H9 (cell line): ENCODE results near the gene OR52K2. TPM values are rescaled to one million over a fixed set of nuclear protein-coding genes. Genes with fewer than 3 reads are reported as not detected.

Experiments
- DNase-seq: peaks from one replicate; pipeline ENCODE4 v3.0.0-alpha.2; 2017
- H2AFZ ChIP-seq: one replicate; pipeline ENCODE4 v1.6.1; 2013; ENCODE audit warnings: mild to moderate bottlenecking, low read length, control low read depth, moderate library complexity
- H2AK5ac ChIP-seq: 2 replicates; pipeline ENCODE4 v1.6.1; 2013; ENCODE audit warnings: low read length, control low read depth, mixed read lengths; ENCODE audit not compliant: insufficient read length
- H2BK120ac ChIP-seq: one replicate; pipeline ENCODE4 v1.6.1; 2013; ENCODE audit warnings: low read depth, mild to moderate bottlenecking, low read length, control low read depth, inconsistent platforms; ENCODE audit not compliant: poor library complexity, severe bottlenecking
- H2BK12ac ChIP-seq: 2 replicates; pipeline ENCODE4 v1.6.1; 2013; ENCODE audit warnings: low read length, control low read depth, mixed read lengths, low read depth; ENCODE audit not compliant: insufficient read length
- H2BK15ac ChIP-seq: 2 replicates; pipeline ENCODE4 v1.6.1; 2013; ENCODE audit warnings: low read depth, low read length, control low read depth
- H2BK20ac ChIP-seq: one replicate; pipeline ENCODE4 v1.6.1; 2013; ENCODE audit warnings: low read depth, mild to moderate bottlenecking, low read length, control low read depth, inconsistent platforms; ENCODE audit not compliant: poor library complexity, severe bottlenecking
- H2BK5ac ChIP-seq: 2 replicates; pipeline ENCODE4 v1.6.1; 2013; ENCODE audit warnings: low read length, control low read depth, mixed read lengths; ENCODE audit not compliant: insufficient read length
- H3K14ac ChIP-seq: 2 replicates; pipeline ENCODE4 v1.6.1; 2013; ENCODE audit warnings: low read length, control low read depth; ENCODE audit not compliant: insufficient read depth
- H3K18ac ChIP-seq: 2 replicates; pipeline ENCODE4 v1.6.1; 2013; ENCODE audit warnings: low read depth, mild to moderate bottlenecking, mixed read lengths, low read length, control low read depth; ENCODE audit not compliant: insufficient read length
- H3K23ac ChIP-seq: 2 replicates; pipeline ENCODE4 v1.6.1; 2013; ENCODE audit warnings: low read length, control low read depth, mixed read lengths, low read depth; ENCODE audit not compliant: insufficient read length
- H3K23me2 ChIP-seq: 2 replicates; pipeline ENCODE4 v1.6.1; 2013; ENCODE audit warnings: low read depth, mild to moderate bottlenecking, mixed read lengths, low read length, control low read depth; ENCODE audit not compliant: insufficient read length, poor library complexity, severe bottlenecking
- H3K27ac ChIP-seq: 2 replicates; pipeline ENCODE4 v1.5.1; 2013; ENCODE audit warnings: low read length, control low read depth, mixed read lengths, low read depth; ENCODE audit not compliant: insufficient read length
- H3K27me3 ChIP-seq: 2 replicates; pipeline ENCODE4 v1.6.1; 2013; ENCODE audit warnings: low read length, control low read depth, inconsistent platforms; ENCODE audit not compliant: insufficient read depth
- H3K4ac ChIP-seq: 2 replicates; pipeline ENCODE4 v1.6.1; 2013; ENCODE audit warnings: low read depth, mild to moderate bottlenecking, control low read depth, inconsistent platforms, low read length, moderate library complexity
- H3K4me1 ChIP-seq: 2 replicates; pipeline ENCODE4 v1.6.1; 2013; ENCODE audit warnings: low read length, control low read depth, inconsistent platforms; ENCODE audit not compliant: insufficient read depth
- H3K4me2 ChIP-seq: 2 replicates; pipeline ENCODE4 v1.6.1; 2013; ENCODE audit warnings: low read length, control low read depth, mixed read lengths; ENCODE audit not compliant: insufficient read length, insufficient read depth
- H3K56ac ChIP-seq: 2 replicates; pipeline ENCODE4 v1.6.1; 2013; ENCODE audit warnings: low read depth, mild to moderate bottlenecking, mixed read lengths, low read length, control low read depth; ENCODE audit not compliant: insufficient read length
- H3K79me1 ChIP-seq: 2 replicates; pipeline ENCODE4 v1.6.1; 2013; ENCODE audit warnings: low read depth, mild to moderate bottlenecking, moderate library complexity, low read length, control low read depth, inconsistent platforms; ENCODE audit not compliant: insufficient read depth, poor library complexity, severe bottlenecking
- H3K79me2 ChIP-seq: 2 replicates; pipeline ENCODE4 v1.6.1; 2013; ENCODE audit warnings: low read length, control low read depth, inconsistent platforms; ENCODE audit not compliant: insufficient read depth
- H3K9ac ChIP-seq: 2 replicates; pipeline ENCODE4 v1.6.1; 2013; ENCODE audit warnings: low read length, control low read depth, mixed read lengths; ENCODE audit not compliant: insufficient read length; ENCODE audit errors: extremely low read depth
- H3K9me3 ChIP-seq: one replicate; pipeline ENCODE4 v1.6.1; 2013; ENCODE audit warnings: low read depth, low read length, inconsistent platforms; ENCODE audit not compliant: control insufficient read depth
- H3T11ph ChIP-seq: one replicate; pipeline ENCODE4 v1.6.1; 2013; ENCODE audit warnings: mild to moderate bottlenecking, low read length, control low read depth, inconsistent platforms
- H4K20me1 ChIP-seq: one replicate; pipeline ENCODE4 v1.6.1; 2013; ENCODE audit not compliant: control insufficient read depth, insufficient read length, insufficient read depth
- H4K5ac ChIP-seq: 2 replicates; pipeline ENCODE4 v1.6.1; 2013; ENCODE audit warnings: low read depth, mild to moderate bottlenecking, mixed read lengths, low read length, control low read depth; ENCODE audit not compliant: insufficient read length
- H4K8ac ChIP-seq: replicated peaks from 2 replicates; pipeline ENCODE4 v1.6.1; 2013; ENCODE audit warnings: low read length, control low read depth, mixed read lengths, low read depth; ENCODE audit not compliant: insufficient read length
- H4K91ac ChIP-seq: 2 replicates; pipeline ENCODE4 v1.6.1; 2013; ENCODE audit warnings: low read depth, mild to moderate bottlenecking, moderate library complexity, mixed read lengths, low read length, control low read depth; ENCODE audit not compliant: insufficient read length
- H3K27ac Mint-ChIP-seq, 3 experiments: 2 replicates in 2 of 3; 3 replicates in 1 of 3; pipeline ENCODE4 v1.8.0; 2020 to 2021; ENCODE audit warnings: mixed read lengths in 3 of 3, mild to moderate bottlenecking in 1 of 3, moderate library complexity in 1 of 3
- H3K27me3 Mint-ChIP-seq: 2 replicates; pipeline ENCODE4 v1.8.0; 2021; ENCODE audit warnings: low read depth, mild to moderate bottlenecking, moderate library complexity, mixed read lengths
- H3K36me3 Mint-ChIP-seq, 3 experiments: 2 replicates in 2 of 3; 3 replicates in 1 of 3; pipeline ENCODE4 v1.8.0; 2020 to 2021; ENCODE audit warnings: low read depth in 3 of 3, mixed read lengths in 3 of 3; ENCODE audit not compliant: insufficient read depth in 1 of 3
- H3K4me1 Mint-ChIP-seq, 2 experiments: 2 replicates each; pipeline ENCODE4 v1.8.0; 2020; ENCODE audit warnings: mixed read lengths in 2 of 2
- H3K4me3 Mint-ChIP-seq, 2 experiments: 2 replicates in 1 of 2; 3 replicates in 1 of 2; pipeline ENCODE4 v1.8.0; 2020 to 2021; ENCODE audit warnings: mild to moderate bottlenecking in 2 of 2, mixed read lengths in 2 of 2, moderate library complexity in 1 of 2
- H3K9me3 Mint-ChIP-seq, 2 experiments: 2 replicates in 1 of 2; 3 replicates in 1 of 2; pipeline ENCODE4 v1.8.0; 2020; ENCODE audit warnings: mild to moderate bottlenecking in 2 of 2, mixed read lengths in 2 of 2, moderate library complexity in 1 of 2
- CTCF ChIP-seq: fragments of 200-600 bp; sonication (generic); conservative IDR thresholded peaks from 3 replicates; pipeline ENCODE4 v1.8.0; 2021; ENCODE audit warnings: antibody characterized with exemption, mild to moderate bottlenecking
- WGBS: extraction: QIAGEN DNeasy Blood & Tissue Kit; methylation state at CpG from one replicate; pipeline ENCODE4 v1.1.7; 2013; ENCODE audit warnings: missing lambda C conversion rate, low lambda C conversion rate, mixed read lengths; ENCODE audit not compliant: insufficient read length; ENCODE audit errors: extremely low coverage; 5-methylcytosine and 5-hydroxymethylcytosine counted together
- total RNA-seq: library from RNA; stranded (reverse); gene quantifications from 2 replicates; pipeline ENCODE4 v1.2.1, GENCODE V29; 2021

OR52K2 gene
- total RNA-seq, 1 experiment from 2014 or later: not detected

GRCh38 chr11:4495986-4496385, 46.9 kb downstream of the OR52K2 start:
- no peak for DNase-seq
- Histone ChIP-seq H3K27me3 (no peaks in the 10 kb centered on the region), H3K23ac (no peak overlapping the region), H2BK12ac (no peak overlapping the region), H3K18ac (no peak overlapping the region), H2AK5ac (no peak overlapping the region), H3K4me2 (no peak overlapping the region), H4K8ac (no peak overlapping the region), H4K20me1 (no peaks in the 10 kb centered on the region), H3K27ac (no peak overlapping the region), H3K4me1 (no peaks in the 10 kb centered on the region), H3K23me2 (no peaks in the 10 kb centered on the region), H3K4ac (no peak overlapping the region), H4K91ac (no peak overlapping the region), H3K14ac (no peak overlapping the region), H3K9me3 (no peaks in the 10 kb centered on the region), H3K56ac (no peak overlapping the region), H2BK5ac (no peak overlapping the region), H3K9ac (no peak overlapping the region), H2AFZ (no peak overlapping the region), H2BK15ac (no peak overlapping the region), H2BK120ac (no peak overlapping the region), H3T11ph (no peak overlapping the region), H2BK20ac (no peak overlapping the region), H4K5ac (no peak overlapping the region), H3K79me1 (no peaks in the 10 kb centered on the region), H3K79me2 (no peaks in the 10 kb centered on the region)
- Mint-ChIP-seq H3K27ac (no peak overlapping the region), H3K9me3 (peaks cover 4 to 6% of the 10 kb centered on the region in 2 experiments; a peak in 3 of 5 replicates), H3K27me3 (peaks cover 2% of the 10 kb centered on the region; the same call in 1 of the 2 replicates), H3K4me3 (no peak overlapping the region), H3K4me1 (no peaks in the 10 kb centered on the region), H3K36me3 (peaks cover 0 to 4% (median 0%) of the 10 kb centered on the region in 3 experiments; a peak in 2 of 7 replicates)
- no CpG with 5 or more reads among the region's 6 CpGs for WGBS
- no peak for TF ChIP-seq CTCF
